SK-N-SH (cell line): ENCODE data around the gene MGLL.

Experiments used
- EZH2phosphoT487 ChIP-seq: fragments of 200-600 bp; sonication (generic); IDR thresholded peaks from 2 replicates; pipeline ENCODE4 v1.6.1; 2017; ENCODE audit warnings: low read depth, mixed run types, mild to moderate bottlenecking, antibody characterized with exemption, moderate library complexity, borderline replicate concordance
- FOXM1 ChIP-seq: IDR thresholded peaks from 2 replicates; pipeline ENCODE4 v1.4.0; 2012; ENCODE audit warnings: low read depth, mild to moderate bottlenecking
- MXI1 ChIP-seq: IDR thresholded peaks from 2 replicates; pipeline ENCODE4 v1.6.1; 2012; ENCODE audit warnings: mild to moderate bottlenecking, low read depth, low read length, improper control_type of control experiment
- NRF1 ChIP-seq: IDR thresholded peaks from 2 replicates; pipeline ENCODE4 v1.6.1; 2012; ENCODE audit warnings: low read depth, mild to moderate bottlenecking, low read length
- TAF1 ChIP-seq: IDR thresholded peaks from 2 replicates; pipeline ENCODE4 v1.6.1; 2012; ENCODE audit warnings: low read depth, mild to moderate bottlenecking, low read length, moderate library complexity, borderline replicate concordance
- TCF12 ChIP-seq: IDR thresholded peaks from 2 replicates; pipeline ENCODE4 v1.4.0; 2012
- YY1 ChIP-seq: IDR thresholded peaks from 2 replicates; pipeline ENCODE4 v1.4.0; 2012; ENCODE audit warnings: low read depth, mild to moderate bottlenecking
- TF ChIP-seq, protein P1 (sequence below): fragments of 200-600 bp; sonication (generic); IDR thresholded peaks from 2 replicates; pipeline ENCODE4 v1.6.1; 2017; ENCODE audit warnings: antibody characterized with exemption, mild to moderate bottlenecking, moderate library complexity
- TF ChIP-seq, protein P2 (sequence below): fragments of 150-350 bp; IDR thresholded peaks from 2 replicates; pipeline ENCODE4 v1.6.1; 2017; ENCODE audit warnings: antibody characterized with exemption, low read length, low read depth, borderline replicate concordance

GRCh38 chr3:127749361-127749760 is 73.0 kb downstream of the MGLL start:
- TF ChIP-seq TCF12 = no peak
- TF ChIP-seq, protein P1, sequence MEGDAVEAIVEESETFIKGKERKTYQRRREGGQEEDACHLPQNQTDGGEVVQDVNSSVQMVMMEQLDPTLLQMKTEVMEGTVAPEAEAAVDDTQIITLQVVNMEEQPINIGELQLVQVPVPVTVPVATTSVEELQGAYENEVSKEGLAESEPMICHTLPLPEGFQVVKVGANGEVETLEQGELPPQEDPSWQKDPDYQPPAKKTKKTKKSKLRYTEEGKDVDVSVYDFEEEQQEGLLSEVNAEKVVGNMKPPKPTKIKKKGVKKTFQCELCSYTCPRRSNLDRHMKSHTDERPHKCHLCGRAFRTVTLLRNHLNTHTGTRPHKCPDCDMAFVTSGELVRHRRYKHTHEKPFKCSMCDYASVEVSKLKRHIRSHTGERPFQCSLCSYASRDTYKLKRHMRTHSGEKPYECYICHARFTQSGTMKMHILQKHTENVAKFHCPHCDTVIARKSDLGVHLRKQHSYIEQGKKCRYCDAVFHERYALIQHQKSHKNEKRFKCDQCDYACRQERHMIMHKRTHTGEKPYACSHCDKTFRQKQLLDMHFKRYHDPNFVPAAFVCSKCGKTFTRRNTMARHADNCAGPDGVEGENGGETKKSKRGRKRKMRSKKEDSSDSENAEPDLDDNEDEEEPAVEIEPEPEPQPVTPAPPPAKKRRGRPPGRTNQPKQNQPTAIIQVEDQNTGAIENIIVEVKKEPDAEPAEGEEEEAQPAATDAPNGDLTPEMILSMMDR = no peak
- TF ChIP-seq YY1 = no peak
- TF ChIP-seq MXI1 = no peak
- TF ChIP-seq, protein P2, sequence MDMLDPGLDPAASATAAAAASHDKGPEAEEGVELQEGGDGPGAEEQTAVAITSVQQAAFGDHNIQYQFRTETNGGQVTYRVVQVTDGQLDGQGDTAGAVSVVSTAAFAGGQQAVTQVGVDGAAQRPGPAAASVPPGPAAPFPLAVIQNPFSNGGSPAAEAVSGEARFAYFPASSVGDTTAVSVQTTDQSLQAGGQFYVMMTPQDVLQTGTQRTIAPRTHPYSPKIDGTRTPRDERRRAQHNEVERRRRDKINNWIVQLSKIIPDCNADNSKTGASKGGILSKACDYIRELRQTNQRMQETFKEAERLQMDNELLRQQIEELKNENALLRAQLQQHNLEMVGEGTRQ = no peak
- no peak for TF ChIP-seq TAF1
- TF ChIP-seq EZH2phosphoT487 = no peak
- TF ChIP-seq FOXM1 = no peak
- TF ChIP-seq NRF1 = no peak
